ENCODE measurements around the gene MAML2.

Gene MAML2

DNA sequence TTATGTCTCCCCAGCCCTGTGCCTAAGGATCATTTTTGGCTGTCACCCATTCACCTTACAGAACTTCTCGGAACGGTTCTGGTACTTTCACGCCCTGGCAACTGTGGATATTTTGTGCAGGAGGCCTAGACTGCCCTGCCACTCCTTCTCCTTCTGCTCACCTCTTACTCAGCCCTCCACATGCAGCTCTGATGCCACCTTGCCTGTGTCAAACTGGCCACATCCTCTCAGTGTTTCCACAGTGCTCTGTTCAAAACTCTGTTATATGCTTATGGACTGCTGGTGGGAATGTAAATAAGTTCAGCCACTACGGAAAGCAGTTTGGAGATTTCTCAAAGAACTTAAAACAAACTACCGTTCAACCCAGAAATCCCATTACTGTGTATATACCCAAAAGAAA is 318.3 kb downstream of the MAML2 start:
- peak; percentile 39 for DNase-seq

DNA sequence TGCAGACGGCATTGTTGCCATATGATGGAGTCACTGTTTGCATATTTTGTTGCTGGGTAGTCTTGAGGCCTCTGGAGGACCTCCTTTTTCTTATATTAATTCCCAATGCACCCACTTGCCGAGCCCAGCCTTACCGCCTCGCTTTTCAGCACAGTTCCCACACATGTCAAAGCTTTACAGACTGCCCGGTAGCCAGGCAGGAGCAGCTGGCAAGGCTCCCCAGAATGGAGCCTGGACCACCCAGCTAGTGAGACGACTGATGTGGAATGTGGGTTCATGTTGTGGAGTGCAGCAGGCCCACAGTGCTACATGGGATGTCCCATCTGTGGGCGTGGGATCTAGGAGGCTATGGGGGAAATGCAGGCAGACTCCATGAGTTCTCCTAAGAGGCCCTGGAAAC is 319.7 kb downstream of the MAML2 start:
- no peak for DNase-seq

DNA sequence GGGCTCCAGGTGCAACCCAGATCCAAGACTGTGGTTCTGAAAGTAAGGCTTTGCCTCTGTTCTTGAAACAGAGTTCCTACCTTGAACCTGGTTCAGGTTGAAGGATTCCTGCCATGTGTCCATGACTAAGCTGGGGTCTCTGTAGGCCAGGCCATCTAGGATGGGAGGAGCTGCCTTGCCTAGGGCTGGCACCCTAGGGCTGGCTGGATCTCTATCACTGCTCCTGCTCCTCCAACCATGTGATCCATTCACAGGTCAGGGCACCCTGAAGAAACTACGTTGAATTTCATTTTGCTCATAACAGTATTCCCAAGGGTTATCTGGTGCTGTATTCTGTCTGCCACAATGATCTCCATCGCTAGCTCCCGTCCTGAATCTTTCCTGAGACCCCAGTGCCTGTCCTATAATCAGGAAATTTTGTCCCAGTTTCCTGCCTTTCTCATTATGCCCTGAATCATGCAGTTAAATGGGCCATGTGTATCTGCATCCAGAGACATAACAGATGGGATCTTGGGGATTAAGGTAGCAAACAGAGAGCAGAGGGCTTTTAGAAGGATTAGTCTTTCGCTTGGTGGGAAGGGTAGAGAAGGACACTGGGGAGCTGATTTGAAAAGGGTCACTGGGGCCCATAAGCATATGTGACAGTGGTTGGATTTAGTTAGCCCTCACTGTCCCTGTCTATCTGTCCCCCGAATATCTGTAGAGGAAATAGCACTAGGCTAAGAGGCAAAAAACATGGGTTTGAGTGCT is 320.9 kb downstream of the MAML2 start:
- peak; percentile 50 for DNase-seq

DNA sequence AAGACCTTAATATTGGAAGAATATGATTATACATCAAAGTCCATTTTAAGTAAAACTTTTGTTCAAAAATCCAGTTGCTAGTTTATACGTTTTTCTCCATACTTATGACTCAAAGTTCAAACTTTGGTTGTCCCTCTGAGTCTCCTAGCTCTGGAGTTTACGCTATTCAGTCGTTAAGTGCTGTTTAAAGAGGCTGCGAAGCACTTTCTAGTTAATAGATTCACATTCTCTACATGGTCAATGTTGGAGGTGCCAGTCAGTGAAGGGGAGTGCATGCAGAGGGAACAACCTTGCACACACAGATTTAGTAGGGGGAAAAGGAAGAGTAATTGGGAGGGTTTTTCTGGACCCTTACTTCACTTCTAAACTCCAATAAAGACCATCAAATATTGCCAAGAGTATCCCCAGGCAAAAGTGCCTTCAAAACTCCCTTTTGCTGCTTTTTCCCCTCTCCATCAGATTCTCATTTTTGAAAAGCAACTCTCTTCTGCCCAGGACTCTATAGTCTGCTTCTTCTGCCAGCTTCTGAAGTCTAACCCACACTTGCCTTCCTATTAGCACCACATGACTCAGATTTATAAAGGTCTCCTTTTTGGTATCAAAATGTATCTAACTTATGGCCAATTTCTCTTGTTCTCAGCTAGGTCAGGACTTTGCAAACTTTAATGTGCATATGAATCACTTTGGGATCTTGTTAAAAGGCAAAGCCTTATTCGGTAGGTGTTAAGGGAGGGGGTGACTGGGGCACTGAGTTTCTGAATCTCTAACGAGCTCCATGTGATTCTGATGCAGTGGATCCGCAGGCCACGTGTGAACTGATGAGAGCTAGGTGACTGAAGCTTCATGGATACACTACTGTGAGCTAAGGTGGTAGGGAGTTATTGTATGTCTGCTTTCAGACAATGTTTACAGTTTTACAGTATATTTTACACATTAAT is 322.9 kb downstream of the MAML2 start:
- no peak for DNase-seq

DNA sequence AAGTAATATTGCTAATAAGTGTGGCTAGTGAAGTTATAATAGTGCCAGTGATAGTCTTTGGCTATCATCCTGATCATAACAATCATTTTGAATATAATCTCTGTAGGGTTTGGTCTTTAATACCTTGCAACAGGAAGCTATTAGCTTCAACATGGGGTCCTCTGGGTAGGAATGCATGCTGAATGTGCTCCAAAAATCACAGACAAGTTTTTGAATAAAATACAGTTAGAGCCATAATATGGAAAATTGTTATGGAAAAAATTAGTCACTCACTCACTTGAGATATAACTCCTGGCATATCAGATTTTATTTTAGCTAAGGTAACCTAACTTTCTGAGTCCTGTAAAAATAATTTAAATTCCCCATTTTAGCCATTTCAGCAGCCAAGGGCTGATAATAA is 323.7 kb downstream of the MAML2 start:
- DNase-seq: no peak

DNA sequence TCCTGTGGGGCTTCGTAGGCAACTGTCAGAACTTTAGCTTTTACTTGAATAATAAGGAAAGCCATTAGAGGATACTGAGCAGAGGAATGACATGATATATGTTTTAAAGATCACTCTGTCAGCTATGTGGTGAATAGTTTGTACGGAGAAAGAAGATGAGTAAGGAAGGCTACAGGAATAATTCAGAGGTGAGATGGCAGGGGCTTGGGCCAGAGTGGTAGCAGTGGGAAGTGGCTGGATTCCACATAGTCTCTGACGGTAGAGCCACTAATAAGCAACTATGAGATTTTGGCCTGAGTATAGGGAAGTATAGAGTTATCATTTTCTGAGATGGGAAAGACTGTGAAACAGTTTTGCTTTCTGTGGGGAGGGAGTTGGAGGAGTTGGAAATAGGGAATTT is 325.1 kb downstream of the MAML2 start:
- no peak for DNase-seq

DNA sequence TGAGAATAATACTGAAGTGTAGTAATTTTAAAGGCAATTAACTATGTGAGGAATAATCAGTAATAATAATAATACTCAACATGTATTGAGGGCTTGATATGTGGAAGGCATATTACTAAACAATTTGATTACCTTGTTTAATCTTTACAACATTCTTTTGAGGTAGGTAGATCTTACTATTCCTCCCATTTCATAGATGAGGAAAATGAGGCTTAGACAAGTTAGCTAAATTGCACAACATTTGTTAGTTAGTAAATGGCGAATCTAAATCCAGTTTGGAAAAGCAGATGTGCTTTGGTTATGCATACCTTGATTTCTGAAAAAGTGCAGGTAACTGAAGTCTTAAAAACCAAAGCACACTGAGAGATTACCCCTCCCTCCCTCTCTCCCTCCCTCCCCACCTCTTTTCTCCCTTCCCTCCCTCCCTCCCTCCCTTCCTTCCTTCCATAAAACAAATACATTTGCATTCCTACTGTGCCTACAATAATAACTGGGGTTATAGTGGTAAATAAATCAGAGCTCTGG is 326.0 kb downstream of the MAML2 start:
- DNase-seq: peak; percentile 51

DNA sequence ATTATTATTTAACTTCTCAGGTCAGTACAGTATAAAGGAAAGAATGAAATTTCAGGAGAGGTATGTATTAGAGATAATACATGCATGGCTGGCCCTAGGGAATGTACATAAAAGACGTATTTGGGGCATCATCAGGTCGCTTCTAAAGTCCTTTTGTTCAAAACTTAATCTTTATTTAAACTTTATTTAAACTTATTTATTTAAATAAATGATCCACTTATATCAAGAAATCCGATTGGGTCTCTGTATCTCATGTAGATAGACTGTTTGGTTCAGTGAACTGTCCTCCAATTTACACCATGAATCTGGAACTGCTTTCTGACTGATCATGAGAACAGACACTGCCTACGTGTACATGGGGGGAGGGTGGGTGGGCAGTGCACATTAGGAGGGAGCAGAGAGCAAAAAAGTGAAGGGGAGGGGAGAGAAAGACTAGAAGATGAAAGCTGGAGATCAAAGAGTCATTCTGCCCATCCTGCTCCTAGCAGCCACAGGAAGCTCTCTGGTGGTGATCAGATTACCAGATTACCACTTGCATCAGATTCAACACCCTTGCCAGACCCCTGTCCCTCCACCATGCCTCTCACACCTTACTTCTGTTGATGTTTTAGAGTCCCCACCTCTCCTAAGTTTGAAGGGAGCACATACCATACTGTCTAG is 327.0 kb downstream of the MAML2 start:
- DNase-seq: peak; percentile 75

DNA sequence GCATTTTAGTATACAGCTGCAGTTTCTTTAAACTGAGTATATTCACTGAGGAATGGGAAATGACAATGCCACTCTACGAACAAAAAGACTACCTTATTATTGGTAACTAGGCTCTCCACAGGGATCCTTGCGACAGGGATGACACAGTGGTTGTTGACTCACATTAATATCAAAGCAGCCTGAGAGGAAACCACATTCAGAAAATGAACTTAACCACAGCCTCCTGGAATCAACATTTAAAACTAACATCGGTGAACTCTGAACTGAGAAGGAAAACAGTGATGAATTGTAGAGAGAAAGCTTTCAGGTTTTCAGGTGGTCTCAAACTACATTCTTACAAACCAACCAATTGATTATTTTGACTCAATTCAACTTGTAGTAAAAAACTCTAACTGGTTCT is 328.8 kb downstream of the MAML2 start:
- DNase-seq: peak; percentile 84

DNA sequence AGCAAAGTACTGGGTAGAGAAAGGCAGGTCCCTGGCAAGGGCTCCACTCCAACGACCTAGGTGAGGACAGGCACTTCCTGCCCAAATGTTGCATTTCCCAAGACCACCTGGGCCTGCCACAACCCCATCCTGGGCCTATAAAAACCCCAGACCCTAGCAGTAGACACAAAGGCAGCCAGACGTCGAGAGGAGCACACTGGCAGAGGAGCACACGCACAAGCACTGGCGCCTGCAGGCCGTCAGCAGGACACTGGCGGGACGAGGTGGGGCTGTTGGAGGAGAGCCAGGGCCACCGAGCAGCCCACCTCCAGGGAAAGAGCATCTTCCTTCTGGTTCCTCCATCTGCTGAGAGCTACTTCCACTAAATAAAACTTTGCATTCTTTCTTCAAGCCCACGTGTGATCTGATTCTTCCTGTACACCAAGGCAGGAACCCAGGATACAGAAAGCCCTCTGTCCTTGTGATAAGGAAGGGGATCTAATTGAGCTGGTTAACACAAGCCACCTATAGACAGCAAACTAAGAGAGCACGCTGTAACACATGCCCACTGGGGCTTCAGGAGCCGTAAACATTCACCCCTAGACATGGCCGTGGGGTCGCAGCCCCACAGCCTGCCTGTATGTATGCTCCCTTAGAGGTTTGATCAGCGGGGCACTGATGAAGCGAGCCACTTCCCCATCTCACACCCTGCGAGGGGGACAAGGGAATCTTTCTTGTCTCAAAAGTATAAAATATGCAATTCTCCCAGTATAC is 329.4 kb downstream of the MAML2 start:
- peak; percentile 84 for DNase-seq

DNA sequence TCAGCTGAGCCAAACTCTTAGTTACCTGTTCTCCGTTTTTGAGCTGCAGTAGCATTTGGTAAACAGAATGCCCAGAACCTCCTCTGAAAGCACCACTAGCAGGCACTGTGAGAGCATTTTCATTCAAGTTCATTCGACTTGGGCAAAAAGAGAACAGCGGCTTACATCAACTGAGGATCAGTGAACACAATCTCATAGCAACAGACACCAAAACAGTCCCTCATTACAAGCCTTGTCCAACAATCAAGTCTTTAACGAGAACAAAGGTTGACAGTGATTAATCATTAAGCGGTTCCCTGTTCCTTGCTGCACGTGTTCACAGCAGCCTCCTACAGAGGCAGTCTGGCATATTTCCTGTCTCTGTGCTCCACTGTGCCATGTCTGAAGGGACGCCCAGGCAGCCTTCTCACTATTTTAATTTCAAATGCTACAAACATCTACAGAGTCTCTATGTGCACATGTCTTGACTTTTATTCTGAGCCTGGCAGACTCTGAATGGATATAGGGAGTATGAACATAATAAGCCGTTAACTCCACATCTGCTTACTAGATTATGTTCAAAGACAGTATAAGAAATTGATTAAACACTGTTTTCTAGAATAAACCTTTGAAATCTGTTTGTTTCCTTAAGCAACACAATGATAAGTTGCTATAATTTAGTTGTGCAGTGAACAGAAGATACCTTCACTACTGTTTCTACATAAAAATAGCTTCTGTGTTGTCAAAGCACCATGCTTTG is 330.7 kb downstream of the MAML2 start:
- DNase-seq: peak; percentile 99

DNA sequence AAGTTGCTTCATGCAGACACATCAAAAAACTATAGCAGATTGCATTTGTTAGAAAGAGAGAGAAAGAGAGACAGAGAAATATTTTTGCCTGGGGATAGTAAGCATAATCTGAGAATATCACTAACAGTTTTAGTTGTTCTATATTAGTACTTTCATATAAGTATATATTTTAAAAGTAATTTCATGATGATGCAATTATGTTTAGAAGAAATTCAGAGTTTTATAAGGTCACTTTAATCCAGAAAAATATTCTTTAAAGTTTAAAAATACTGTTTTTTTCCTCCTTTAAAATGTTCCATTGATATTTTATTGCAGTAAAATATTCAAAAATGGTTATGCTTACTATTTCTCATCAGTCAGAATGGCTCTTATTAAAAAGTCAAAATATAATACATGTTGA is 332.3 kb downstream of the MAML2 start:
- DNase-seq: no peak

DNA sequence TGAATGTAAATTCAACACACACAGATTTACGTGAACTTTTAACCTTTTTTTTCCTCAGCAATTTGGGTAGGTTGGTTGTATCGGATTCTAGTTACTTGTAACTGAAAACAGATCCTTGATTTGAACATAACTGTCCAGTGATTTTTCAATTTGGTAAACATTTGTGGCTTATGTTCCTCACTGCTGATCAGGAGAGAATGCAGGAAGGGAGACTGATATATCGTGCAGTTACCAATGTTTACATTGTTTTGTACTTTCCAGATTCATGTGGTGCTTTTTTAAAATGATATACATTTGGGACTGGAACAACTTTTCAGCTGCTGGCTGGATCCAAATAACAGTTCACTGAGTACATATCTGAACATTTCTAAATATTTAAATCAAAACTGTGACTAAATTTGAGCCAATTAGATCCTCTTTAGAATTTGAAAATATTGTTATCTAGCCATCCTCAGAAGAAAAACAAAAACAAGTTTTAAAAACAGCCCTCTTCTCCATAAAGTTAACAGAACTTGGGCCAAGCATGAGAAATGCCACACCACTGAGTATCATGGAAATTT is 334.8 kb downstream of the MAML2 start:
- no peak for DNase-seq

DNA sequence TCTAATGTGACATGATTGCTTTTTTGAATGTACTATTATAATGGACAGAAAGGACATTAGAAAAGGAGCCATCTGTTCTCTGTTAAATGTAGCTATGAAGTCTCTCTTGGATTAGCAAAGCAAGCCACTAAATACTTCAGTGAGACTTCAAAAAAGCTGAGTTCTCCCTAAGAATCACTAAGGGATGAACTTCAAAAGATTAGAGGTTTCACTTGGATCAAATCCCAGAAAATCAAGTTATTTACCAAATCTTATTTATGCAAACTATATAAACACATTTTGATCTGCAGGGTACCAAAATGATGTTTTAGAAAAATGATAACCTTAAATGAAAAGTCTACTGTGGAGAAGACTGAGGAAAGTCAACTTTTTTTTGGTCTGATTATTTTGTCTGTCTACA is 337.0 kb downstream of the MAML2 start:
- DNase-seq: peak; percentile 50

DNA sequence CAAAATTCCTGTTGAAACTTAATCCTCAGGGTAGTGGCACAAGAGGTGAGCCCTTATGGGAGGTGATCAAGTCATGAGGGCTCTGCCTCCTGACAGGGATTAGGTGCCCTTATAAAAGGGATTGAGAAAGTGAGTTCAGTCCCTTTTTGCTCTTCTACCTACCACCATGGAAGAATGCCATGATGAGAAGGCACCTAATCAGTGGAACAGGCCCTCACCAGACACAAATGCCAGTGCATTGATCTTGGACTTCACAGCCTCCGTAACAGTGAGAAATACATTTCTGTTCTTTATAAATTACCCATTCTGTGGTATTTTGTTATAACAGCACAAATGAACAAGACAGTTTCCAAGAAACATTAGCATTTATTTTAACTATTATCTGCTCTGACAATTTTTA is 338.1 kb downstream of the MAML2 start:
- no peak for DNase-seq

DNA sequence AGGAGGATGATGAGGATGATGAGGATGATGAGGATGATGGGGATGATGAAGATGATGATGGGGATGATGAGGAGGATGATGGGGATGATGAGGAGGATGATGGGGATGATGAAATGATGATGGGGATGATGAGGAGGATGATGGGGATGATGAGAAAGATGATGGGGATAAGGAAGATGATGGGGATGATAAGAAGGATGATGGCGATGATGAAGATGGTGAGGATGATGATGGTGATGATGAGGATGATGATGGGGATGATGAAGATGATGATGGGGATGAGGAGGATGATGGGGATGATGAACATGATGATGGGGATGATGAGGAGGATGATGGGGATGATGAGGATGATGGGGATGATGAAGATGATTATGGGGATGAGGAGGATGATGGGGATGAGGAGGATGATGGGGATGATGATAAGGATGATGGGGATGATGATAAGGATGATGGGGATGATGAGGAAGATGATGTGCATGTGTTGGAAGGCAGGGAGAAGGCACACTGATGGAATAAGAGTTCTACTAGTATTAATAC is 340.2 kb downstream of the MAML2 start:
- DNase-seq: no peak

DNA sequence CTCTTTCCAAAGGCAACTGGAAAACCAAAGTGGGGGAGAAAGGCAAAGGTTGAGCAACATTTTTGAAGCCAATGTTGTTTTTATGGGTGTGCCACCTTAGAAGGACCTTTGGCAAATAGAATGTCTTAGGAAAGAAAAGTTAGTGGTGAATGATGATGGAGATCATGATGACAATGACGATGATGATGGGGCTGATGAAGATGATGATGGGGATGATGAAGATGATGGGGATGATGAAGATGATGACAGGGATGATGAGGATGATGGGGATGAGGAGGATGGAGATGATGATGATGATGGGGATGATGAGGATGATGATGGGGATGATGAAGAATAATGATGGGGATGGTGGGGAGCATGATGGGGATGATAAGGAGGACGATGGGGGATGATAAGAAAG is 340.7 kb downstream of the MAML2 start:
- DNase-seq: no peak

DNA sequence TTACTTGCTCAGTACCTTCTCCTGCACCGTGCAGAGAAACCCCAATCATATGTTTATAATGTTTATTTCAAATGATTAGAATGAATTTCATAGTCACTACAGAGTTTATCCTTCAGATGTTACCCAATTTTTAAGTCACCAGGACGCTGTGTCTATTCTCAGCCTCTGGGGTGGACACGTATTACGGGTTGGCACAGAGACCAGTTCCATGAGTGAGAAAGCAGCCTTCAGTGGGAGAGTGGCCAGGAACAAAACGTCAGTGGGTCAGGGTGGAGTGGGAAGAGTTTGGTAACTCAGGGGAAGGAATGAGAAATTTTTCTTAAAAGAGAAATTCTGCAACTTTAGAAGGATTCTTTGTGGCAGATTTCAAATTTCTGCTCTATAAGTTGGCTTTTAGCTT is 342.0 kb downstream of the MAML2 start:
- no peak for DNase-seq

DNA sequence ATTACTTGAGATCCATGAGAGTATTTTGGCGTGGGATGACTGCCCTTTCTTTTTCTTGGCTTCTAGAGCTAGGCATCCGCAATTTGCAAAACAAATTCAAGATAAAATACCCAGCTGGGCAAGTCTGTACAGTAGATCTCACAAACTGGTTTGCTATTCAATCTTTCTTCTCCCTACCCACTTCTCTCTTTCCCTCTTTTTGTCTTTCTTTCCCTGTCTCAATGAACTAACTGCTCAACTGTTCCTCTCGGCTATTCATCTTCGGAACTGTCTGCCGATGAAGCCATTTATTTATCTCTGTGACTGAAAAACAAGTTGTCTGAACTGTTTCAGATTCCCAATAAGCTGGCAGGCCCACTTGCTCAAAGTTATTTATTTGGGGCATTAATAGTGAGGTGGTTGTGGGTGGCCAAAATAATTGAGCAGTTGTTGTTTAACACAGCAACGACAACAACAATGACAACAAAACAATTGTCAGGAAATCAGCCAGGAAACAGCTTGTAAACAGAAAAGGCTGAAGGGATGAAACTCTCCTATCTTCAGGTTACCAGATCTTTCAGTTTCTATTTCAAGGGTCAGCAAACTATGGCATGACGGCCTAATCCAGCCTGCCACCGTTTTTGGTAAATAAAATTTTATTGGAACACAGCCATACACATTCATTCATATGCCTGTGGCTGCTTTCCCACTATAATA is 343.1 kb downstream of the MAML2 start:
- peak; percentile 52 for DNase-seq

DNA sequence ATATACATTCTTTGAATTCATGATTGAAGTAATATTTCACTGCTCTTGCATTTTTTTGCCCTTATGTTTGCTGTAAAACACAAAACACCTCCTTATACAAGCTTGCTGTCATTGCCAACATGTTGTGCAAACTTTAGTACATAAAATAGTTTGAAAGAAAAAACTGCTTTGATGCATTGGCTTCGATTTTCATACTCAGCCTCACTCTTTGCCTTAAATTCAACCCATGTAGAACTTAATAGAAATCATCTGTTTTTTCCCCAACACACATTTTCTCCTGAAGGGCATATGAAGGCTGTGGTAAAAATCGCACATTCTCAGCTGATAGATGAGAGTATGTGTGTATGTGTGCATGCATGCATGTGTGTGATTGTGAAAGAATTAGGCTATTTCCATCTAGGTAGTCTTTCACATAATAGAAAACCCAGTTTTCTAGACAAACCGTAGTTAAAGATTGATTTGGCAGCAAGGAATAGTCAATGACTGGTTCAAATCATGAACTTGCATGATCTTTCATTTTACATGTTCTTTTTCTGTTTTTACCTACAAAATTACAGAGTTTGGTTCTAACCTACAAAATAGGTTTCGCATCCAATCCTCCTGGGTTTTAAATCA is 346.3 kb downstream of the MAML2 start:
- DNase-seq: no peak

Data from NCI-H69 (cell line).